OCI-LY7 (cell line): ENCODE results near the gene USHBP1.

Source experiments
- CTCF ChIP-seq: fragments of 200-600 bp; sonication (generic); conservative IDR thresholded peaks from 2 replicates; pipeline ENCODE4 v1.5.1; 2014; ENCODE audit warnings: mild to moderate bottlenecking, antibody characterized with exemption, low read length, moderate library complexity, mixed read lengths
- EZH2phosphoT487 ChIP-seq: fragments of 200-600 bp; sonication (generic); IDR thresholded peaks from 2 replicates; pipeline ENCODE4 v1.6.1; 2018; ENCODE audit warnings: low read depth, borderline replicate concordance, mild to moderate bottlenecking, mixed run types, antibody characterized with exemption, low read length, moderate library complexity, mixed read lengths

GRCh38 chr19:17202249-17202648, 62.3 kb downstream of the USHBP1 start:
- no peak for TF ChIP-seq CTCF
- TF ChIP-seq EZH2phosphoT487: no peak
